ENCODE measurements around the gene RNF212. TPM values are rescaled to one million over a fixed set of nuclear protein-coding genes. Genes with fewer than 3 reads are reported as not detected.

The RNF212 gene
- total and polyA plus RNA-seq, 9 of the 15 experiments (the other 6 are each of a cell fraction or from before 2014, with no cell fraction given), result 0.04 TPM; not detected in 8

DNA sequence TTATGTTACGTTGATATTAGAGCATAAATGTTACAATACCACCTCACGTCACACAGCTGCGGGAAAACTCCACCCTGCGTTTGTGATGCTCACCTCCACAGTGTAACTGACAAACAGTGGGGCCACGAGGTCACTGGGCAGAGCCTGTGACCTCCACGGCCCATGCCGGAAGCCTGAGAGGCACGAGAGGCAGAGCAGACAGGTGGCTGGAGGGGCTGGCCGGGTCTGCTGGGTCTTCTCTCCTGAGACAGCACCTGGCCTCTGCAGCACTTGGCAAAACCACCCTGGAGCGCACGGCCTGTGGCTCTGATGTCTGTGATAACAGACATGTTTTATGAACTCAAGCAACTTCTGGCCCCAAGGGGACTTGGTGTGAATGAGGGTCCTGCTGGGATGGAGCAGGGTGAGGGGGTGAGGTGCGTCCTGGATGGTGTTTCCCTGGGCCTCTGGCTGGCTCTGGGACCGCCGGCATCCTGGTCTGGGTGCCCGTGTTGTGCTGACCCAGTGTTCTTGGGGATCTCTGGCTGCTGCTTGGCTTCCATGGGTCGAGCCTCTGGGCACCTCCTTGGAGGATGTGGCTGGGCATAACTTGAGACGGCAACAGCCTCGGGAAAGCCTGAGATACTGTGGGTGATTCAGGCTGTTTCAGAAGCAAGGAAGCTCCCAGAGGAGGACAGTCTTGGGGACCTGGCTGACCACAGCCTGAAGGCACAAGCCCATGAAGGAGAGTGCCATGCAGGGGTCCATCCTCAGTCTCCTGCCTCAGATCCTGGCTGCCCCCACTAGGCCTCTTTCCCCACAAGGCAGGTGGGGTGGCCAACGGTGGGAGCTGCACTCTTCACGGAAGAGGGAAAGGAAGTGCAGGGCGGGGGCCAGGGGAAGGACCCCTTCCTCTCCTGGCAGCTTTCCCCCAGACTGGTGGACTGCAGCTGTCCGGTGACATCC is 19.7 kb downstream of the RNF212 start (continued):
- TF ChIP-seq HMGN3 (IDR thresholded peaks at IDR 0.05; ENCODE audit: borderline replicate concordance, extremely low read depth, insufficient read length, low read depth, low read length), result no peak

DNA sequence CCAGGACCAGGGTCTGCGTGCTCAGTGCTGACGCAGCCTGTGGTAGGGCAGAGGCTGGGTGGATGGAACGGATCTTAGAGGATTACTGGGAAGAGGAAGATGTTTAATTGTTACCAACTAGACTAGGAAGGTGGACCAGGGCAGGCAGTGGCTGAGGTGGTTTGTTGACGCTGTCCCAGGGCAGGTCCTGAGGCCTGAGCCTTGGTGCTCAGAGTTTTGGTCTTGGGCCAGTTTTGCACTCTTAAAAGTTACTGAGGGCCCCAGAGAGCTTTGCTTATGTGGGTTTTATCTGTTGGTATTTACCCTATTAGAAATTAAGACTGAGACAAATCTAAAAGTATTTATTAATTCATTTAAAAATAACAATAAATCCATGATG is 20.4 kb downstream of the RNF212 start:
- Histone ChIP-seq H3K4me3 (no peak overlapping the region), H3K9me3 (replicated peaks; ENCODE audit: control insufficient read depth, insufficient read depth, low read depth, low read length) (0 out of 2 replicates have a peak, but pooled peaks cover 1% of the 10 kb centered on the region), H3K4me1 (replicated peaks in 1 of 2; ENCODE audit: control insufficient read depth in 2 of 2, insufficient read depth in 2 of 2, low read length in 2 of 2) (peaks cover 0 to 8% of the 10 kb centered on the region in 2 experiments; a peak in 1 of 5 replicates), H3K27ac (ENCODE audit: extremely low read depth, low read depth, low read length) (no peak overlapping the region), H3K79me2 (ENCODE audit: control insufficient read depth, insufficient read depth, low read length) (no peaks in the 10 kb centered on the region), H3K36me3 (ENCODE audit: control insufficient read depth, insufficient read depth, low read length) (no peaks in the 10 kb centered on the region), H3K9me1 (ENCODE audit: control insufficient read depth, insufficient read depth, low read length) (no peaks in the 10 kb centered on the region), H2AFZ (ENCODE audit: low read depth, low read length) (peak overlapping the region; percentile 49), H4K20me1 (replicated peaks; ENCODE audit: control insufficient read depth, insufficient read depth, low read length) (no peaks in the 10 kb centered on the region), H3K9ac (ENCODE audit: insufficient read depth in 1 of 2, low read depth in 2 of 2, low read length in 2 of 2) (no peak overlapping the region), H3K4me2 (ENCODE audit: insufficient read depth, low read length) (no peak overlapping the region), H3K27me3 (ENCODE audit: control insufficient read depth in 2 of 2, insufficient read depth in 2 of 2, low read length in 2 of 2) (peaks cover 1 to 53% of the 10 kb centered on the region in 2 experiments; a peak in 3 of 5 replicates)
- intact Hi-C loops (cut with micrococcal nuclease) (no loop called here), in situ Hi-C loops (cut with MboI) (no loop called here)
- ChIA-PET POLR2A (no interaction called here), CTCF (ENCODE audit: low intra/inter-chr PET ratio) (no interaction called here)
- DNase-seq (ENCODE audit: extremely low read depth in 1 of 4, low spot score in 3 of 4) (no peak), ATAC-seq (no peak), FAIRE-seq (no peak)
- WGBS (ENCODE audit: insufficient coverage, low coverage, missing lambda C conversion rate), result 5% methylated on average over 4 of the region's 4 CpGs
- no peak for TF ChIP-seq CBFB (CRISPR knock-in tag; IDR thresholded peaks at IDR 0.05)
- no peak for TF ChIP-seq ZNF121 (CRISPR knock-in tag; conservative IDR thresholded peaks at IDR 0.05)
- TF ChIP-seq, protein P1, sequence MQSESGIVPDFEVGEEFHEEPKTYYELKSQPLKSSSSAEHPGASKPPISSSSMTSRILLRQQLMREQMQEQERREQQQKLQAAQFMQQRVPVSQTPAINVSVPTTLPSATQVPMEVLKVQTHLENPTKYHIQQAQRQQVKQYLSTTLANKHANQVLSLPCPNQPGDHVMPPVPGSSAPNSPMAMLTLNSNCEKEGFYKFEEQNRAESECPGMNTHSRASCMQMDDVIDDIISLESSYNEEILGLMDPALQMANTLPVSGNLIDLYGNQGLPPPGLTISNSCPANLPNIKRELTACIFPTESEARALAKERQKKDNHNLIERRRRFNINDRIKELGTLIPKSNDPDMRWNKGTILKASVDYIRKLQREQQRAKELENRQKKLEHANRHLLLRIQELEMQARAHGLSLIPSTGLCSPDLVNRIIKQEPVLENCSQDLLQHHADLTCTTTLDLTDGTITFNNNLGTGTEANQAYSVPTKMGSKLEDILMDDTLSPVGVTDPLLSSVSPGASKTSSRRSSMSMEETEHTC (IDR thresholded peaks at IDR 0.05), result no peak
- TF ChIP-seq ZNF316 (IDR thresholded peaks at IDR 0.05), result no peak
- no peak for TF ChIP-seq ILK (tag; IDR thresholded peaks at IDR 0.05; ENCODE audit: borderline replicate concordance, low read depth)
- no peak for TF ChIP-seq KDM1A (IDR thresholded peaks at IDR 0.05)
- no peak for TF ChIP-seq ZNF780A (CRISPR knock-in tag; IDR thresholded peaks at IDR 0.05)
- TF ChIP-seq BHLHE40 (IDR thresholded peaks at IDR 0.05; ENCODE audit: low read length), result no peak
- TF ChIP-seq, protein P2, sequence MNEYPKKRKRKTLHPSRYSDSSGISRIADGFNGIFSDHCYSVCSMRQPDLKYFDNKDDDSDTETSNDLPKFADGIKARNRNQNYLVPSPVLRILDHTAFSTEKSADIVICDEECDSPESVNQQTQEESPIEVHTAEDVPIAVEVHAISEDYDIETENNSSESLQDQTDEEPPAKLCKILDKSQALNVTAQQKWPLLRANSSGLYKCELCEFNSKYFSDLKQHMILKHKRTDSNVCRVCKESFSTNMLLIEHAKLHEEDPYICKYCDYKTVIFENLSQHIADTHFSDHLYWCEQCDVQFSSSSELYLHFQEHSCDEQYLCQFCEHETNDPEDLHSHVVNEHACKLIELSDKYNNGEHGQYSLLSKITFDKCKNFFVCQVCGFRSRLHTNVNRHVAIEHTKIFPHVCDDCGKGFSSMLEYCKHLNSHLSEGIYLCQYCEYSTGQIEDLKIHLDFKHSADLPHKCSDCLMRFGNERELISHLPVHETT (CRISPR knock-in tag; conservative IDR thresholded peaks at IDR 0.05 in 1 of 2, IDR thresholded peaks at IDR 0.05 in 1 of 2), result no peak
- BruUV-seq (replicated peaks), result no TSS peak

Data from K562 (cell line).